HepG2 (cell line): ENCODE results near the gene VASH2. TPM values are rescaled to one million over a fixed set of nuclear protein-coding genes. Genes with fewer than 3 reads are reported as not detected.

Source experiments
- ATAC-seq: fragments of 200-7000 bp; cut with Tn5 transposase; 3 replicates; pipeline ENCODE4 v1.9.1; 2020; ENCODE audit warnings: mild to moderate bottlenecking, moderate library complexity
- BruUV-seq: library from RNA; stranded (reverse); fragments of 400-500 nt; replicated peaks from 2 replicates; lab custom pipeline; 2021; lab: Mats Ljungman, UMichigan
- CTCF ChIA-PET: fragments of 300-600 bp; formaldehyde crosslinking; extraction: SDS; loops from one replicate; lab custom pipeline; 2021; ENCODE audit warnings: low total read pairs, inconsistent platforms, low intra/inter-chr PET ratio; lab: Yijun Ruan, JAX
- POLR2A ChIA-PET: fragments of 350-600 bp; sonication (Branson Sonifier 250); formaldehyde crosslinking; loops from one replicate; lab custom pipeline; 2020; ENCODE audit warnings: antibody characterized with exemption, inconsistent platforms; lab: Yijun Ruan, JAX
- DNase-seq: peaks from one replicate; pipeline ENCODE4 v3.0.0-alpha.2; 2015; ENCODE audit warnings: low spot score
- FAIRE-seq: peaks from 3 replicates; lab custom pipeline; 2011; peaks lifted over from hg19 to GRCh38; lab: Jason Lieb, UNC
- H2AFZ ChIP-seq: one replicate; pipeline ENCODE4 v1.6.1; 2011; ENCODE audit warnings: low read length, inconsistent platforms
- H3K27ac ChIP-seq: fragments of 300-600 bp; 3 replicates; pipeline ENCODE4 v1.8.0; 2011; ENCODE audit warnings: mixed run types, mild to moderate bottlenecking, mixed read lengths, low read length, inconsistent platforms; ENCODE audit not compliant: insufficient read depth; ENCODE audit errors: extremely low read length
- H3K27me3 ChIP-seq, 2 experiments: fragments of 200-600 bp in 1 of 2; 2 replicates in 1 of 2; 3 replicates in 1 of 2; pipeline versions ENCODE4 v1.6.0 to v1.8.0; 2011; ENCODE audit warnings: low read length in 2 of 2, mild to moderate bottlenecking in 2 of 2, moderate library complexity in 2 of 2, inconsistent platforms in 1 of 2; ENCODE audit not compliant: insufficient read depth in 2 of 2, control insufficient read depth in 1 of 2
- H3K36me3 ChIP-seq, 2 experiments: fragments of 200-600 bp in 1 of 2; replicated peaks in 1 of 2; 2 replicates in 1 of 2; 3 replicates in 1 of 2; pipeline versions ENCODE4 v1.5.1 to v1.8.0; 2011; ENCODE audit warnings: low read length in 2 of 2, inconsistent platforms in 1 of 2; ENCODE audit not compliant: insufficient read depth in 2 of 2, control insufficient read depth in 1 of 2
- H3K4me1 ChIP-seq: 2 replicates; pipeline ENCODE4 v1.5.1; 2012; ENCODE audit warnings: low read length, inconsistent platforms; ENCODE audit not compliant: insufficient read depth
- H3K4me2 ChIP-seq: 2 replicates; pipeline ENCODE4 v1.6.0; 2011; ENCODE audit warnings: low read depth, low read length, inconsistent platforms
- H3K4me3 ChIP-seq, 3 experiments: fragments of 200-600 bp in 1 of 3; sonication (generic), shearing (Covaris generic) in 1 of 3; replicated peaks in 1 of 3; 2 replicates each; pipeline ENCODE4 v1.5.1; 2011 to 2016; ENCODE audit warnings: low read length in 3 of 3, inconsistent platforms in 2 of 3, low read depth in 2 of 3, mild to moderate bottlenecking in 2 of 3, control low read depth in 1 of 3, mixed read lengths in 1 of 3; ENCODE audit not compliant: insufficient read depth in 1 of 3
- H3K79me2 ChIP-seq: one replicate; pipeline ENCODE4 v1.6.1; 2011; ENCODE audit warnings: low read length, inconsistent platforms; ENCODE audit not compliant: insufficient read depth
- H3K9ac ChIP-seq: 2 replicates; pipeline ENCODE4 v1.6.0; 2011; ENCODE audit warnings: mild to moderate bottlenecking, low read depth, low read length, inconsistent platforms; ENCODE audit not compliant: insufficient read depth
- H3K9me3 ChIP-seq: 2 replicates; pipeline ENCODE4 v1.5.1; 2012; ENCODE audit warnings: mild to moderate bottlenecking, low read length
- H4K20me1 ChIP-seq: 2 replicates; pipeline ENCODE4 v1.6.0; 2011; ENCODE audit warnings: inconsistent platforms, mild to moderate bottlenecking, low read length, moderate library complexity; ENCODE audit not compliant: insufficient read depth
- ARNTL ChIP-seq: sonication (generic); formaldehyde crosslinking; IDR thresholded peaks from 2 replicates; pipeline ENCODE4 v1.4.0; 2020; ENCODE audit warnings: mild to moderate bottlenecking, missing genetic modification reagents
- ATF7 ChIP-seq, 2 experiments: fragments of 450-650 bp in 1 of 2; sonication (generic) in 1 of 2; formaldehyde crosslinking in 1 of 2; IDR thresholded peaks; 2 replicates each; pipeline versions ENCODE4 v1.4.0 to v1.6.1; 2016 to 2020; ENCODE audit warnings: antibody characterized with exemption in 1 of 2, mild to moderate bottlenecking in 1 of 2, missing genetic modification reagents in 1 of 2
- FOSL1 ChIP-seq: sonication (generic); formaldehyde crosslinking; IDR thresholded peaks from 2 replicates; pipeline ENCODE4 v1.9.0; 2021; ENCODE audit warnings: missing genetic modification reagents, borderline replicate concordance
- IKZF4 ChIP-seq: sonication (generic); formaldehyde crosslinking; IDR thresholded peaks from 2 replicates; pipeline ENCODE4 v1.5.1; 2020; ENCODE audit warnings: borderline replicate concordance, mild to moderate bottlenecking, low read depth, missing genetic modification reagents; ENCODE audit errors: not compliant biosample characterization
- ISX ChIP-seq: sonication (generic); formaldehyde crosslinking; conservative IDR thresholded peaks from 2 replicates; pipeline ENCODE4 v1.5.0; 2020; ENCODE audit warnings: missing genetic modification reagents
- KDM5A ChIP-seq: fragments of 200-600 bp; sonication (generic); IDR thresholded peaks from 2 replicates; pipeline ENCODE4 v1.7.0; 2018; ENCODE audit warnings: antibody characterized with exemption, mild to moderate bottlenecking, low read length, borderline replicate concordance
- PHF8 ChIP-seq: sonication (generic); formaldehyde crosslinking; IDR thresholded peaks from 2 replicates; pipeline ENCODE4 v1.5.0; 2020; ENCODE audit warnings: missing genetic modification reagents
- SP5 ChIP-seq: IDR thresholded peaks from 2 replicates; pipeline ENCODE4 v1.6.1; 2016; ENCODE audit warnings: low read depth, borderline replicate concordance
- TCF12 ChIP-seq, 2 experiments: fragments of 450-650 bp in 1 of 2; sonication (generic) in 1 of 2; formaldehyde crosslinking in 1 of 2; IDR thresholded peaks; 2 replicates each; pipeline versions ENCODE4 v1.6.1 to v1.8.0; 2017 to 2022; ENCODE audit warnings: antibody characterized with exemption in 1 of 2, mild to moderate bottlenecking in 1 of 2, missing genetic modification reagents in 1 of 2, moderate library complexity in 1 of 2
- ZFP37 ChIP-seq: sonication (generic); formaldehyde crosslinking; IDR thresholded peaks from 2 replicates; pipeline ENCODE4 v1.4.0; 2020; ENCODE audit warnings: missing genetic modification reagents, borderline replicate concordance
- ZNF17 ChIP-seq: sonication (generic); formaldehyde crosslinking; IDR thresholded peaks from 2 replicates; pipeline ENCODE4 v1.5.0; 2020; ENCODE audit warnings: mild to moderate bottlenecking, missing genetic modification reagents
- ZNF616 ChIP-seq: sonication (generic); formaldehyde crosslinking; IDR thresholded peaks from 2 replicates; pipeline ENCODE4 v1.5.0; 2020; ENCODE audit warnings: low read depth, mild to moderate bottlenecking, missing genetic modification reagents
- ZNF747 ChIP-seq: sonication (generic); formaldehyde crosslinking; IDR thresholded peaks from 2 replicates; pipeline ENCODE4 v1.8.1; 2023; ENCODE audit warnings: missing genetic modification reagents, mild to moderate bottlenecking, borderline replicate concordance
- ZNF839 ChIP-seq: sonication (generic); formaldehyde crosslinking; IDR thresholded peaks from 2 replicates; pipeline ENCODE4 v1.4.0; 2020; ENCODE audit warnings: missing genetic modification reagents, mild to moderate bottlenecking, borderline replicate concordance
- WGBS: methylation state at CpG from one replicate; pipeline ENCODE4 v1.1.6; 2017; ENCODE audit warnings: low lambda C conversion rate; 5-methylcytosine and 5-hydroxymethylcytosine counted together
- in situ Hi-C: cut with HindIII; loops from 2 replicates; pipeline ENCODE4 v1.10.0; 2017; ENCODE audit warnings: low pct_unique_long_range_greater_than_20kb; ENCODE audit not compliant: extremely low pct_ligation_motif_present
- intact Hi-C: fragments of 100-400 bp; cut with micrococcal nuclease; formaldehyde crosslinking; loops from one replicate; pipeline ENCODE4 v1.10.0; 2022; ENCODE audit not compliant: unreplicated experiment
- polyA plus RNA-seq, 8 experiments: library from polyadenylated mRNA; depleted of rRNA in 3 of 8; stranded (reverse) in 7 of 8; unstranded in 1 of 8; fragments of >200 nt; fragmentation: Illumina TruSeq in 4 of 8; extraction: Trizol in 4 of 8; gene quantifications; 2 replicates each; pipeline versions ENCODE4 v1.2.1 to v1.2.3, GENCODE V29; 2011 to 2016; ENCODE audit warnings: low read depth in 4 of 8, missing spikeins in 1 of 8, mixed read lengths in 1 of 8; ENCODE audit not compliant: insufficient read depth in 1 of 8
- total RNA-seq, 5 experiments: library from RNA; depleted of rRNA; stranded (reverse); fragments of >200 nt; fragmentation: Illumina TruSeq; extraction: Trizol; gene quantifications; 2 replicates each; pipeline ENCODE4 v1.2.3, GENCODE V29; 2016; ENCODE audit warnings: low read depth in 1 of 5
- TF ChIP-seq, protein P1 (sequence below): IDR thresholded peaks from 2 replicates; pipeline ENCODE4 v1.6.1; 2016; ENCODE audit warnings: low read depth
- TF ChIP-seq, protein P2 (sequence below): sonication (generic); formaldehyde crosslinking; IDR thresholded peaks from 2 replicates; pipeline ENCODE4 v1.4.0; 2020; ENCODE audit warnings: low read depth, missing genetic modification reagents
- TF ChIP-seq, protein P3 (sequence below): sonication (generic); formaldehyde crosslinking; IDR thresholded peaks from 2 replicates; pipeline ENCODE4 v1.4.0; 2020; ENCODE audit warnings: missing genetic modification reagents

VASH2 gene
- total and polyA plus RNA-seq, 2 of the 13 experiments (the other 11 are each of a cell fraction or from before 2014, with no cell fraction given) = 0.44 to 1.00 TPM

DNA sequence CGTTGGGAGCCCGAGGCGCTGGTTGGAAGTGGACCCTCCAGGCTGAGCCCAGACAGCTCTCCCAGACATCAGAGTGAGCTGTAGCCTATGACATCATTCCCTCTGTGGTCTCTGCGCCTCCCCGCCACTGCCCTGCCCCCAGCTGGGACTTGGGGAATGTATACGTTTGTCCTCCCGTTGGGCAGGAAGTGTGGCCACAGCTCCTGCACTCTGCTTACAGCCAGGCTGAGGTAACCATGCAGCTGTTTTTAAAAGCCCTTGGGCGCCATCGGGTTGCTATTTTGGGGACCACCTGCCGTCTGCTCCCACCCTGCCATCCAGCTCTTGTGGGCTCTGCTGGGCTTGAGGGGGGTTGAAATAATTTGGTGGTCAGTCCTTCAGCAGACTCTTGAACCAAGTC lies 7.8 kb downstream of the VASH2 start:
- Histone ChIP-seq H3K36me3 (no peaks in the 10 kb centered on the region), H3K4me2 (no peak overlapping the region), H3K9me3 (no peaks in the 10 kb centered on the region), H3K4me3 (no peak overlapping the region), H2AFZ (no peak overlapping the region), H4K20me1 (no peaks in the 10 kb centered on the region), H3K4me1 (no peaks in the 10 kb centered on the region), H3K27me3 (no peaks in the 10 kb centered on the region), H3K27ac (no peak overlapping the region), H3K9ac (no peak overlapping the region), H3K79me2 (no peaks in the 10 kb centered on the region)
- ChIA-PET CTCF (no interaction called here), POLR2A (no interaction called here)
- DNase-seq = no peak
- in situ Hi-C loops = no loop called here
- TF ChIP-seq ZFP37 (CRISPR knock-in tag) = no peak
- 0 out of 2 replicates have a peak, but pooled peaks have one; percentile 22 for TF ChIP-seq ATF7 (IDR thresholded peaks at IDR 0.05)
- no peak for TF ChIP-seq ATF7 (CRISPR knock-in tag; IDR thresholded peaks at IDR 0.05)
- no peak for TF ChIP-seq ZNF747 (CRISPR knock-in tag)
- no peak for TF ChIP-seq ZNF616 (CRISPR knock-in tag)
- no peak for TF ChIP-seq FOSL1 (CRISPR knock-in tag)
- TF ChIP-seq ZNF839 (CRISPR knock-in tag) = no peak
- no peak for TF ChIP-seq IKZF4
- TF ChIP-seq, protein P1, sequence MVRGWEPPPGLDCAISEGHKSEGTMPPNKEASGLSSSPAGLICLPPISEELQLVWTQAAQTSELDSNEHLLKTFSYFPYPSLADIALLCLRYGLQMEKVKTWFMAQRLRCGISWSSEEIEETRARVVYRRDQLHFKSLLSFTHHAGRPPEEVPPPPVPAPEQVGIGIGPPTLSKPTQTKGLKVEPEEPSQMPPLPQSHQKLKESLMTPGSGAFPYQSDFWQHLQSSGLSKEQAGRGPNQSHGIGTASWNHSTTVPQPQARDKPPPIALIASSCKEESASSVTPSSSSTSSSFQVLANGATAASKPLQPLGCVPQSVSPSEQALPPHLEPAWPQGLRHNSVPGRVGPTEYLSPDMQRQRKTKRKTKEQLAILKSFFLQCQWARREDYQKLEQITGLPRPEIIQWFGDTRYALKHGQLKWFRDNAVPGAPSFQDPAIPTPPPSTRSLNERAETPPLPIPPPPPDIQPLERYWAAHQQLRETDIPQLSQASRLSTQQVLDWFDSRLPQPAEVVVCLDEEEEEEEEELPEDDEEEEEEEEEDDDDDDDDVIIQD (CRISPR knock-in tag) = no peak
- no peak for TF ChIP-seq TCF12 (IDR thresholded peaks at IDR 0.05)
- TF ChIP-seq TCF12 (CRISPR knock-in tag; IDR thresholded peaks at IDR 0.05) = no peak
- TF ChIP-seq ISX (CRISPR knock-in tag) = no peak
- no peak for TF ChIP-seq PHF8 (CRISPR knock-in tag)
- TF ChIP-seq ARNTL (CRISPR knock-in tag) = no peak
- TF ChIP-seq ZNF17 (CRISPR knock-in tag) = no peak
- no peak for TF ChIP-seq KDM5A
- TF ChIP-seq, protein P2, sequence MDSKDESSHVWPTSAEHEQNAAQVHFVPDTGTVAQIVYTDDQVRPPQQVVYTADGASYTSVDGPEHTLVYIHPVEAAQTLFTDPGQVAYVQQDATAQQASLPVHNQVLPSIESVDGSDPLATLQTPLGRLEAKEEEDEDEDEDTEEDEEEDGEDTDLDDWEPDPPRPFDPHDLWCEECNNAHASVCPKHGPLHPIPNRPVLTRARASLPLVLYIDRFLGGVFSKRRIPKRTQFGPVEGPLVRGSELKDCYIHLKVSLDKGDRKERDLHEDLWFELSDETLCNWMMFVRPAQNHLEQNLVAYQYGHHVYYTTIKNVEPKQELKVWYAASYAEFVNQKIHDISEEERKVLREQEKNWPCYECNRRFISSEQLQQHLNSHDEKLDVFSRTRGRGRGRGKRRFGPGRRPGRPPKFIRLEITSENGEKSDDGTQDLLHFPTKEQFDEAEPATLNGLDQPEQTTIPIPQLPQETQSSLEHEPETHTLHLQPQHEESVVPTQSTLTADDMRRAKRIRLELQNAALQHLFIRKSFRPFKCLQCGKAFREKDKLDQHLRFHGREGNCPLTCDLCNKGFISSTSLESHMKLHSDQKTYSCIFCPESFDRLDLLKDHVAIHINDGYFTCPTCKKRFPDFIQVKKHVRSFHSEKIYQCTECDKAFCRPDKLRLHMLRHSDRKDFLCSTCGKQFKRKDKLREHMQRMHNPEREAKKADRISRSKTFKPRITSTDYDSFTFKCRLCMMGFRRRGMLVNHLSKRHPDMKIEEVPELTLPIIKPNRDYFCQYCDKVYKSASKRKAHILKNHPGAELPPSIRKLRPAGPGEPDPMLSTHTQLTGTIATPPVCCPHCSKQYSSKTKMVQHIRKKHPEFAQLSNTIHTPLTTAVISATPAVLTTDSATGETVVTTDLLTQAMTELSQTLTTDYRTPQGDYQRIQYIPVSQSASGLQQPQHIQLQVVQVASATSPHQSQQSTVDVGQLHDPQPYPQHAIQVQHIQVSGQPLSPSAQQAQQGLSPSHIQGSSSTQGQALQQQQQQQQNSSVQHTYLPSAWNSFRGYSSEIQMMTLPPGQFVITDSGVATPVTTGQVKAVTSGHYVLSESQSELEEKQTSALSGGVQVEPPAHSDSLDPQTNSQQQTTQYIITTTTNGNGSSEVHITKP (CRISPR knock-in tag) = no peak
- no peak for TF ChIP-seq SP5 (CRISPR knock-in tag)
- TF ChIP-seq, protein P3, sequence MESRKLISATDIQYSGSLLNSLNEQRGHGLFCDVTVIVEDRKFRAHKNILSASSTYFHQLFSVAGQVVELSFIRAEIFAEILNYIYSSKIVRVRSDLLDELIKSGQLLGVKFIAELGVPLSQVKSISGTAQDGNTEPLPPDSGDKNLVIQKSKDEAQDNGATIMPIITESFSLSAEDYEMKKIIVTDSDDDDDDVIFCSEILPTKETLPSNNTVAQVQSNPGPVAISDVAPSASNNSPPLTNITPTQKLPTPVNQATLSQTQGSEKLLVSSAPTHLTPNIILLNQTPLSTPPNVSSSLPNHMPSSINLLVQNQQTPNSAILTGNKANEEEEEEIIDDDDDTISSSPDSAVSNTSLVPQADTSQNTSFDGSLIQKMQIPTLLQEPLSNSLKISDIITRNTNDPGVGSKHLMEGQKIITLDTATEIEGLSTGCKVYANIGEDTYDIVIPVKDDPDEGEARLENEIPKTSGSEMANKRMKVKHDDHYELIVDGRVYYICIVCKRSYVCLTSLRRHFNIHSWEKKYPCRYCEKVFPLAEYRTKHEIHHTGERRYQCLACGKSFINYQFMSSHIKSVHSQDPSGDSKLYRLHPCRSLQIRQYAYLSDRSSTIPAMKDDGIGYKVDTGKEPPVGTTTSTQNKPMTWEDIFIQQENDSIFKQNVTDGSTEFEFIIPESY = 0 out of 2 replicates have a peak, but pooled peaks have one; percentile 12
- BruUV-seq = no TSS peak
- intact Hi-C loops = no loop called here
- no peak for ATAC-seq
- FAIRE-seq = no peak
- WGBS = 94% methylated on average over 6 of the region's 10 CpGs
